A673 (cell line): Measurements from ENCODE around the gene WIPF3. TPM values are rescaled to one million over a fixed set of nuclear protein-coding genes. Genes with fewer than 3 reads are reported as not detected.

Source experiments
- BruUV-seq: library from RNA; stranded (reverse); fragments of 400-500 nt; replicated peaks from 2 replicates; lab custom pipeline; 2021; lab: Mats Ljungman, UMichigan
- CTCF ChIA-PET: fragments of 300-600 bp; sonication (Branson Sonifier 250); formaldehyde crosslinking; loops from one replicate; lab custom pipeline; 2022; ENCODE audit warnings: antibody characterized with exemption; lab: Charles Lee
- POLR2A ChIA-PET: fragments of 300-600 bp; sonication (Branson Sonifier 250); formaldehyde crosslinking; loops from one replicate; lab custom pipeline; 2022; ENCODE audit warnings: antibody characterized with exemption; ENCODE audit not compliant: low non-redundant PET; lab: Charles Lee
- DNase-seq: peaks from one replicate; pipeline ENCODE4 v3.0.0-alpha.2; 2015; ENCODE audit warnings: low spot score
- H3K27ac ChIP-seq: fragments of 200-600 bp; sonication (generic); 2 replicates; pipeline ENCODE4 v1.5.1; 2016; ENCODE audit warnings: mixed run types, low read depth, mild to moderate bottlenecking, mixed read lengths, antibody characterized with exemption, low read length; ENCODE audit not compliant: poor library complexity, severe bottlenecking
- H3K27me3 ChIP-seq: fragments of 200-600 bp; sonication (generic); replicated peaks from 2 replicates; pipeline ENCODE4 v1.6.1; 2017; ENCODE audit warnings: mixed run types, low read depth, mild to moderate bottlenecking, mixed read lengths, antibody characterized with exemption, low read length; ENCODE audit not compliant: insufficient read depth, poor library complexity
- H3K36me3 ChIP-seq: fragments of 200-600 bp; sonication (generic); 2 replicates; pipeline ENCODE4 v1.6.1; 2016; ENCODE audit warnings: mixed run types, mild to moderate bottlenecking, mixed read lengths, antibody characterized with exemption, low read length; ENCODE audit not compliant: insufficient read depth, poor library complexity, severe bottlenecking
- H3K4me1 ChIP-seq: fragments of 200-600 bp; sonication (generic); 2 replicates; pipeline ENCODE4 v1.6.1; 2017; ENCODE audit warnings: mixed run types, mild to moderate bottlenecking, mixed read lengths, antibody characterized with exemption, low read length; ENCODE audit not compliant: insufficient read depth, poor library complexity, severe bottlenecking
- H3K4me3 ChIP-seq: fragments of 200-600 bp; sonication (generic); 2 replicates; pipeline ENCODE4 v1.5.1; 2016; ENCODE audit warnings: low read depth, mixed run types, mild to moderate bottlenecking, mixed read lengths, low read length; ENCODE audit not compliant: poor library complexity, severe bottlenecking
- H3K9me3 ChIP-seq: fragments of 200-600 bp; sonication (generic); 2 replicates; pipeline ENCODE4 v1.6.1; 2016; ENCODE audit warnings: mixed run types, low read depth, mild to moderate bottlenecking, mixed read lengths, antibody characterized with exemption, low read length; ENCODE audit not compliant: poor library complexity, severe bottlenecking
- EZH2 ChIP-seq: fragments of 200-600 bp; sonication (generic); IDR thresholded peaks from 2 replicates; pipeline ENCODE4 v1.6.1; 2017; ENCODE audit warnings: borderline replicate concordance, low read depth, mild to moderate bottlenecking, mixed read lengths, antibody characterized with exemption, low read length; ENCODE audit not compliant: poor library complexity, severe bottlenecking
- intact Hi-C: fragments of 100-400 bp; cut with micrococcal nuclease; formaldehyde crosslinking; loops from one replicate; pipeline ENCODE4 v1.10.0; 2022; ENCODE audit not compliant: unreplicated experiment
- total RNA-seq: library from RNA; stranded (reverse); gene quantifications from 2 replicates; pipeline ENCODE4 v1.2.3, GENCODE V29; 2021
- TF ChIP-seq, protein P1 (sequence below): fragments of 300-800, 200-600 bp; sonication (generic); conservative IDR thresholded peaks from 2 replicates; pipeline ENCODE4 v1.5.1; 2017; ENCODE audit warnings: low read depth, mild to moderate bottlenecking, antibody characterized with exemption, low read length, moderate library complexity, mixed read lengths

Gene WIPF3
- total RNA-seq, 1 experiment from 2014 or later: 0.21 TPM

DNA sequence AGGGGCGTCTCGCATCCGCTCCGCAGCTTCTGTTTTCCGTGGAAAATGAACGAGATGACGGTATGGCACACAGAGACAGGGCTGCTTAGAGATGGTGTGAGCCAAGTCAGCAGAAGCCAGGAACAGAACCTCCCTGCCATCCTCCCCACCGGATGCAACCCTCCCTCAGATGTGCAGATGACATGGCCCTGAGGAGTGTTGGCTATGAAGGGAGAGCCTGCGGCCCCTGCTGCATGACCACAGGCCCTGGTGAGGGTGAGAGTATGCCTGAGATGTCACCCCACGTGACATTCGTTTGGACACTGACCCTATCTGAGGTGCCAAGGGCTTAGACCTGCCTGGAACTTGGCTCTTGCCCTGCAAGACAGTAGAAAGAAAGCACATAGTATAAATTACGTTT, 29.4 kb downstream of the WIPF3 start:
- H3K4me1 ChIP-seq: no peaks in the 10 kb centered on the region
- BruUV-seq: no TSS peak
- DNase-seq: no peak
- POLR2A ChIA-PET: no interaction called here
- no peak overlapping the region for H3K4me3 ChIP-seq
- H3K27ac ChIP-seq: no peak overlapping the region
- CTCF ChIA-PET: no interaction called here
- TF ChIP-seq EZH2: no peak
- H3K27me3 ChIP-seq: no peaks in the 10 kb centered on the region
- intact Hi-C loops: no loop called here
- H3K36me3 ChIP-seq: no peaks in the 10 kb centered on the region
- H3K9me3 ChIP-seq: no peaks in the 10 kb centered on the region

DNA sequence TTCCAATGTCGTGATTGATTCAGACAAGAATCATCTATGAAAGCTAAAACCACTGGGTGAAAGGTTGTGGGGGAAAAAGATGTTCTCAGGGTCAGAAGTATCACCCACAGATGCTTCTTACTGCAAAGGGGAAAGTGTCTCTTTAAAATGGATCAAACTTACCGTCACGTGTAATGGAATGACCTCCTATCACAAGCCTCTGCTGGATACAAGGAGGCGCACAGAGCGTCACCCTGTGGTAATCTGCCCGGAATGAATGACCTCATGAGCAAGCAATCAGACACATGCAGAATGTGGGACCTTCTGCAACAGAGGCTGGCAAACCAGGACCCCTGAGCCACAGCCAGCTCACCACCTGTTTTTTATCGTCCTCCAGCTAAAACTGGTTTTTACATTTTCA, 33.0 kb downstream of the WIPF3 start:
- Histone ChIP-seq H3K27ac (no peak overlapping the region), H3K27me3 (peaks cover 3% of the 10 kb centered on the region), H3K9me3 (no peaks in the 10 kb centered on the region), H3K36me3 (no peaks in the 10 kb centered on the region), H3K4me1 (no peaks in the 10 kb centered on the region), H3K4me3 (no peak overlapping the region)
- no TSS peak for BruUV-seq
- no peak for DNase-seq
- intact Hi-C loops: no loop called here
- TF ChIP-seq, protein P1, sequence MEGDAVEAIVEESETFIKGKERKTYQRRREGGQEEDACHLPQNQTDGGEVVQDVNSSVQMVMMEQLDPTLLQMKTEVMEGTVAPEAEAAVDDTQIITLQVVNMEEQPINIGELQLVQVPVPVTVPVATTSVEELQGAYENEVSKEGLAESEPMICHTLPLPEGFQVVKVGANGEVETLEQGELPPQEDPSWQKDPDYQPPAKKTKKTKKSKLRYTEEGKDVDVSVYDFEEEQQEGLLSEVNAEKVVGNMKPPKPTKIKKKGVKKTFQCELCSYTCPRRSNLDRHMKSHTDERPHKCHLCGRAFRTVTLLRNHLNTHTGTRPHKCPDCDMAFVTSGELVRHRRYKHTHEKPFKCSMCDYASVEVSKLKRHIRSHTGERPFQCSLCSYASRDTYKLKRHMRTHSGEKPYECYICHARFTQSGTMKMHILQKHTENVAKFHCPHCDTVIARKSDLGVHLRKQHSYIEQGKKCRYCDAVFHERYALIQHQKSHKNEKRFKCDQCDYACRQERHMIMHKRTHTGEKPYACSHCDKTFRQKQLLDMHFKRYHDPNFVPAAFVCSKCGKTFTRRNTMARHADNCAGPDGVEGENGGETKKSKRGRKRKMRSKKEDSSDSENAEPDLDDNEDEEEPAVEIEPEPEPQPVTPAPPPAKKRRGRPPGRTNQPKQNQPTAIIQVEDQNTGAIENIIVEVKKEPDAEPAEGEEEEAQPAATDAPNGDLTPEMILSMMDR: no peak
- no peak for TF ChIP-seq EZH2
- POLR2A ChIA-PET: no interaction called here
- CTCF ChIA-PET: no interaction called here

GRCh38 chr7:29839921-29840320, 33.6 kb downstream of the WIPF3 start:
- DNase-seq: no peak
- no peak overlapping the region for H3K27ac ChIP-seq
- no peak for TF ChIP-seq EZH2
- TF ChIP-seq, protein P1: no peak
- H3K4me3 ChIP-seq: no peak overlapping the region
- H3K9me3 ChIP-seq: no peaks in the 10 kb centered on the region
- intact Hi-C loops: no loop called here
- no peaks in the 10 kb centered on the region for H3K36me3 ChIP-seq
- no TSS peak for BruUV-seq
- no peaks in the 10 kb centered on the region for H3K4me1 ChIP-seq
- ChIA-PET CTCF (no interaction called here), POLR2A (no interaction called here)
- peaks cover 3% of the 10 kb centered on the region for H3K27me3 ChIP-seq

DNA sequence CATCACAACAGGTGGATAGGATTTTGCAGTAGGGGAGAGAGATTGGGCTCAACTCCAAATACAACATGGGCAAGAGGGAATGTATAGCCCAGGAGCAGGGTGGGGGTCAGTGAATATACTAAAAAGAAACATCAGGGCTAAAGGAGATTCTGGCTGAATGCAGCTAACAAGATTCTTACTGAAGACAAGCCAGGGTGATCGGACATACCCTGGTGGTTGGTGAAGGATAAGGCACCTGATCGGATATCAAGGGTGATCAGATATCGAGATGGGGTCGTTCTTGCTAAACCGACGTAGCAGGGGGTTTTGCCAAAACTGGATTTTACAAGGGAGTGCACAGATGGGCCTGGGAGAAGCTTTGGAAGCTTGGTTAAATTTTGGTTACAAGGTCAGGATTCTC, 34.4 kb downstream of the WIPF3 start:
- ChIA-PET POLR2A (no interaction called here), CTCF (no interaction called here)
- no peak for TF ChIP-seq EZH2
- TF ChIP-seq, protein P1: no peak
- intact Hi-C loops: no loop called here
- no TSS peak for BruUV-seq
- Histone ChIP-seq H3K36me3 (no peaks in the 10 kb centered on the region), H3K9me3 (no peaks in the 10 kb centered on the region), H3K4me3 (no peak overlapping the region), H3K27ac (no peak overlapping the region), H3K27me3 (peaks cover 3% of the 10 kb centered on the region), H3K4me1 (no peaks in the 10 kb centered on the region)
- DNase-seq: no peak
